ENCODE results near the gene TK2. TPM values are rescaled to one million over a fixed set of nuclear protein-coding genes. Genes with fewer than 3 reads are reported as not detected.

The TK2 gene
- total RNA-seq, 4 donors from 2014 or later: 15.7 to 20.6 (median 16.6) TPM

GRCh38 chr16:66554021-66554420 lies 4.1 kb upstream of the TK2 start:
- peak overlapping the region in 1 of 4 donors; percentile 67 for H3K4me3 ChIP-seq
- H3K36me3 ChIP-seq: peaks cover 0 to 10% (median 0%) of the 10 kb centered on the region in 4 donors
- intact Hi-C loops (cut with DNase I; ENCODE audit: low total_unique reads): no loop called here
- TF ChIP-seq POLR2A (IDR thresholded peaks at IDR 0.05) (no peak), EP300 (IDR thresholded peaks at IDR 0.05; ENCODE audit: low read depth) (no peak), CTCF (IDR thresholded peaks at IDR 0.05) (no peak), POLR2AphosphoS5 (IDR thresholded peaks at IDR 0.05) (no peak)
- H3K27ac ChIP-seq: peak overlapping the region in 1 of 4 donors; percentile 95
- H3K9me3 ChIP-seq: no peaks in the 10 kb centered on the region
- in situ Hi-C loops (cut with MboI; ENCODE audit: low pct_ligation_motif_present in 1 of 4, low pct_unique_long_range_greater_than_20kb in 1 of 4, low sequenced_read_pairs in 3 of 4): no loop called here
- H3K4me1 ChIP-seq: peaks cover 5 to 49% (median 32%) of the 10 kb centered on the region in 4 donors
- DNase-seq: no peak
- H3K27me3 ChIP-seq: no peaks in the 10 kb centered on the region
- 77 to 83% methylated on average over 3 of the region's 3 CpGs for WGBS, 2 donors (ENCODE audit: low coverage in 1 of 2)

- 5 to 10% methylated on average over 8 of the region's 8 CpGs for WGBS, 2 donors (ENCODE audit: low coverage in 1 of 2)
- Histone ChIP-seq H3K4me1 (peaks cover 5 to 57% (median 40%) of the 10 kb centered on the region in 4 donors), H3K27me3 (no peaks in the 10 kb centered on the region), H3K27ac (peak overlapping the region; percentile 92 to 98 (median 94)), H3K4me3 (peak overlapping the region in 3 of 4 donors; percentile 43 to 67 (median 52)), H3K9me3 (no peaks in the 10 kb centered on the region), H3K36me3 (peaks cover 0 to 5% (median 0%) of the 10 kb centered on the region in 4 donors)
- peak; percentile 44 for DNase-seq
- TF ChIP-seq POLR2A (IDR thresholded peaks at IDR 0.05) (no peak), POLR2AphosphoS5 (IDR thresholded peaks at IDR 0.05) (peak in 1 of 3 donors; percentile 5)
- intact Hi-C loops (cut with DNase I; ENCODE audit: low total_unique reads): no loop called here
- in situ Hi-C loops (cut with MboI; ENCODE audit: low pct_ligation_motif_present in 1 of 4, low pct_unique_long_range_greater_than_20kb in 1 of 4, low sequenced_read_pairs in 3 of 4): no loop called here
Measured at GRCh38 chr16:66553223-66553622, 3.3 kb upstream of the TK2 start.

- peak within 1 kb of the TSS; percentile 92 to 98 (median 94) for H3K27ac ChIP-seq
- peak; percentile 93 for DNase-seq
- in situ Hi-C loops (cut with MboI; ENCODE audit: low pct_ligation_motif_present in 1 of 4, low pct_unique_long_range_greater_than_20kb in 1 of 4, low sequenced_read_pairs in 3 of 4) (no loop called here), intact Hi-C loops (cut with DNase I; ENCODE audit: low total_unique reads) (no loop called here)
- no peak for TF ChIP-seq EP300 (IDR thresholded peaks at IDR 0.05; ENCODE audit: low read depth)
- TF ChIP-seq CTCF (IDR thresholded peaks at IDR 0.05): no peak
- peak; percentile 85 for TF ChIP-seq POLR2A (IDR thresholded peaks at IDR 0.05)
- TF ChIP-seq POLR2AphosphoS5 (IDR thresholded peaks at IDR 0.05): peak; percentile 87 to 94 (median 93)
- peaks cover 5 to 58% (median 40%) of the 10 kb centered on the region in 4 donors for H3K4me1 ChIP-seq
- H3K9me3 ChIP-seq: no peaks in the 10 kb centered on the region
- peaks cover 0 to 4% (median 0%) of the 10 kb centered on the region in 4 donors for H3K36me3 ChIP-seq
- whole genome bisulfite sequencing, 2 donors (ENCODE audit: low coverage in 1 of 2): 3% methylated on average over 63 of the region's 63 CpGs; no CpG with 5 or more reads in 1 of the 2 donors
- no peaks in the 10 kb centered on the region for H3K27me3 ChIP-seq
- peak within 1 kb of the TSS; percentile 36 to 67 (median 48) for H3K4me3 ChIP-seq
Measured at GRCh38 chr16:66552286-66553177, 2.6 kb upstream of the TK2 start, which contains the start of gene CKLF. Gene CKLF, plus strand, starts transcription at chr16:66552576. Its CDS starts 140 bp downstream, at chr16:66552716.

GRCh38 chr16:66551788-66552285 lies 1.9 kb upstream of the TK2 start:
- Histone ChIP-seq H3K4me1 (peaks cover 5 to 51% (median 38%) of the 10 kb centered on the region in 4 donors), H3K27me3 (no peaks in the 10 kb centered on the region), H3K4me3 (peak overlapping the region; percentile 6 to 67 (median 48)), H3K9me3 (no peaks in the 10 kb centered on the region), H3K27ac (peak overlapping the region; percentile 92 to 98 (median 94)), H3K36me3 (peaks cover 0 to 1% (median 0%) of the 10 kb centered on the region in 4 donors)
- in situ Hi-C loops (cut with MboI; ENCODE audit: low pct_ligation_motif_present in 1 of 4, low pct_unique_long_range_greater_than_20kb in 1 of 4, low sequenced_read_pairs in 3 of 4) (no loop called here), intact Hi-C loops (cut with DNase I; ENCODE audit: low total_unique reads) (no loop called here)
- 11 to 28% methylated on average over 5 to 8 of the region's 8 CpGs for WGBS, 2 donors (ENCODE audit: low coverage in 1 of 2)
- no peak for TF ChIP-seq CTCF (IDR thresholded peaks at IDR 0.05)
- no peak for TF ChIP-seq POLR2AphosphoS5 (IDR thresholded peaks at IDR 0.05)
- TF ChIP-seq EP300 (IDR thresholded peaks at IDR 0.05; ENCODE audit: low read depth): no peak
- TF ChIP-seq POLR2A (IDR thresholded peaks at IDR 0.05): no peak
- DNase-seq: no peak

Data from transverse colon (tissue), 4 donors.